ENCODE data around the gene LPCAT1. TPM values are rescaled to one million over a fixed set of nuclear protein-coding genes. Genes with fewer than 3 reads are reported as not detected.

The LPCAT1 gene
- total RNA-seq, 2 donors from 2014 or later: 78.5 to 124 TPM

- Histone ChIP-seq H3K27me3 (ENCODE audit: control insufficient read depth, insufficient read depth, low read length, poor library complexity, severe bottlenecking) (no peaks in the 10 kb centered on the region), H3K4me1 (ENCODE audit: control insufficient read depth, insufficient read depth, low read length) (peaks cover 6% of the 10 kb centered on the region), H3K27ac (ENCODE audit: low read depth, low read length) (no peak overlapping the region), H3K36me3 (ENCODE audit: control insufficient read depth, insufficient read depth, low read length) (peaks cover 32% of the 10 kb centered on the region), H3K9ac (ENCODE audit: extremely low read depth, low read length, poor library complexity, severe bottlenecking) (no peak overlapping the region), H3K9me3 (ENCODE audit: control insufficient read depth, low read length) (no peaks in the 10 kb centered on the region), H3K4me3 (ENCODE audit: low read length) (no peak overlapping the region)
- H3K36me3 Mint-ChIP-seq (ENCODE audit: low read depth): peaks cover 32% of the 10 kb centered on the region
- H3K27me3 Mint-ChIP-seq (ENCODE audit: insufficient read depth): no peaks in the 10 kb centered on the region
- WGBS, 2 experiments (ENCODE audit: insufficient coverage in 1 of 2, insufficient read length in 1 of 2): 87 to 93% methylated on average over 19 to 20 of the region's 20 CpGs
- H3K27ac Mint-ChIP-seq: peak overlapping the region; percentile 30
- H3K4me1 Mint-ChIP-seq: peaks cover 44% of the 10 kb centered on the region
- no peak overlapping the region for H3K4me3 Mint-ChIP-seq
- no peaks in the 10 kb centered on the region for H3K9me3 Mint-ChIP-seq
- no peak for TF ChIP-seq CTCF (conservative IDR thresholded peaks at IDR 0.05)
- peak; percentile 36 for DNase-seq
These were observed 5.9 kb downstream of the LPCAT1 start for GRCh38 chr5:1517838-1518237.

GRCh38 chr5:1516615-1517601 lies 6.9 kb downstream of the LPCAT1 start:
- Histone ChIP-seq H3K9me3 (ENCODE audit: control insufficient read depth, low read length) (no peaks in the 10 kb centered on the region), H3K4me3 (ENCODE audit: low read length) (no peak overlapping the region), H3K27ac (ENCODE audit: low read depth, low read length) (no peak overlapping the region), H3K27me3 (ENCODE audit: control insufficient read depth, insufficient read depth, low read length, poor library complexity, severe bottlenecking) (no peaks in the 10 kb centered on the region), H3K4me1 (ENCODE audit: control insufficient read depth, insufficient read depth, low read length) (peaks cover 4% of the 10 kb centered on the region), H3K9ac (ENCODE audit: extremely low read depth, low read length, poor library complexity, severe bottlenecking) (no peak overlapping the region), H3K36me3 (ENCODE audit: control insufficient read depth, insufficient read depth, low read length) (peaks cover 32% of the 10 kb centered on the region)
- TF ChIP-seq CTCF (conservative IDR thresholded peaks at IDR 0.05): no peak
- peak; percentile 55 for DNase-seq
- Mint-ChIP-seq H3K4me1 (peaks cover 37% of the 10 kb centered on the region), H3K4me3 (no peak overlapping the region), H3K27me3 (ENCODE audit: insufficient read depth) (no peaks in the 10 kb centered on the region), H3K27ac (peak overlapping the region; percentile 94), H3K9me3 (no peaks in the 10 kb centered on the region), H3K36me3 (ENCODE audit: low read depth) (peaks cover 32% of the 10 kb centered on the region)
- 89 to 90% methylated on average over 13 to 19 of the region's 19 CpGs for WGBS, 2 experiments (ENCODE audit: insufficient coverage in 1 of 2, insufficient read length in 1 of 2)

GRCh38 chr5:1515921-1516571 lies 7.7 kb downstream of the LPCAT1 start:
- no peak overlapping the region for H3K4me3 ChIP-seq (ENCODE audit: low read length)
- H3K9ac ChIP-seq (ENCODE audit: extremely low read depth, low read length, poor library complexity, severe bottlenecking): no peak overlapping the region
- peak overlapping the region; percentile 94 for H3K27ac Mint-ChIP-seq
- H3K36me3 ChIP-seq (ENCODE audit: control insufficient read depth, insufficient read depth, low read length): peaks cover 31% of the 10 kb centered on the region
- no peak overlapping the region for H3K27ac ChIP-seq (ENCODE audit: low read depth, low read length)
- H3K27me3 ChIP-seq (ENCODE audit: control insufficient read depth, insufficient read depth, low read length, poor library complexity, severe bottlenecking): no peaks in the 10 kb centered on the region
- H3K9me3 Mint-ChIP-seq: no peaks in the 10 kb centered on the region
- peak; percentile 74 for DNase-seq
- peaks cover 28% of the 10 kb centered on the region for H3K4me1 Mint-ChIP-seq
- no peaks in the 10 kb centered on the region for H3K4me1 ChIP-seq (ENCODE audit: control insufficient read depth, insufficient read depth, low read length)
- no peaks in the 10 kb centered on the region for H3K9me3 ChIP-seq (ENCODE audit: control insufficient read depth, low read length)
- H3K4me3 Mint-ChIP-seq: no peak overlapping the region
- H3K36me3 Mint-ChIP-seq (ENCODE audit: low read depth): peaks cover 33% of the 10 kb centered on the region
- no peak for TF ChIP-seq CTCF (conservative IDR thresholded peaks at IDR 0.05)
- 81 to 85% methylated on average over 3 to 8 of the region's 8 CpGs for WGBS, 2 experiments (ENCODE audit: insufficient coverage in 1 of 2, insufficient read length in 1 of 2)
- no peaks in the 10 kb centered on the region for H3K27me3 Mint-ChIP-seq (ENCODE audit: insufficient read depth)

Measured in endodermal cell (in vitro differentiated cells).